ENCODE results near the gene ACER3.

DNA sequence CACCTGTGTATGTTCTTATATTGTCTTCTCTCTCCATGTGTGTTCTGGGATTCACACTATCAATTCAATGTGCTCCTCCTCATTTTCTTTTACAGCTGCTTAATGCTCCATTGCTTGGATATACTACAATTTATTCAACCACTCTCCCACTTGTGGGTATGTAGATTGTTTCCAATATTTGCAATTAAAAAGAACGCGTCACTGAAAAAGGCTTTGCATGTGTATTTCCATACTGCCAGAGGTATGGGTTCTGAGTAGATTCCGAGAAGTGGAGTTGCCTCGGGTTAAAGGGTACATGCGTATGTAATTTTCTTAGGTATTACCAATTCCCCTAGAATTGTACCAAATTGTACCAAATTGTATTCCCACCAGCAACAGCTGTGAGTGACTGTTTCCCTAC is 199.1 kb downstream of the ACER3 start:
- TF ChIP-seq, protein P1, sequence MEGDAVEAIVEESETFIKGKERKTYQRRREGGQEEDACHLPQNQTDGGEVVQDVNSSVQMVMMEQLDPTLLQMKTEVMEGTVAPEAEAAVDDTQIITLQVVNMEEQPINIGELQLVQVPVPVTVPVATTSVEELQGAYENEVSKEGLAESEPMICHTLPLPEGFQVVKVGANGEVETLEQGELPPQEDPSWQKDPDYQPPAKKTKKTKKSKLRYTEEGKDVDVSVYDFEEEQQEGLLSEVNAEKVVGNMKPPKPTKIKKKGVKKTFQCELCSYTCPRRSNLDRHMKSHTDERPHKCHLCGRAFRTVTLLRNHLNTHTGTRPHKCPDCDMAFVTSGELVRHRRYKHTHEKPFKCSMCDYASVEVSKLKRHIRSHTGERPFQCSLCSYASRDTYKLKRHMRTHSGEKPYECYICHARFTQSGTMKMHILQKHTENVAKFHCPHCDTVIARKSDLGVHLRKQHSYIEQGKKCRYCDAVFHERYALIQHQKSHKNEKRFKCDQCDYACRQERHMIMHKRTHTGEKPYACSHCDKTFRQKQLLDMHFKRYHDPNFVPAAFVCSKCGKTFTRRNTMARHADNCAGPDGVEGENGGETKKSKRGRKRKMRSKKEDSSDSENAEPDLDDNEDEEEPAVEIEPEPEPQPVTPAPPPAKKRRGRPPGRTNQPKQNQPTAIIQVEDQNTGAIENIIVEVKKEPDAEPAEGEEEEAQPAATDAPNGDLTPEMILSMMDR (conservative IDR thresholded peaks at IDR 0.05; ENCODE audit: low read depth, low read length): no peak
- TF ChIP-seq, protein P2, sequence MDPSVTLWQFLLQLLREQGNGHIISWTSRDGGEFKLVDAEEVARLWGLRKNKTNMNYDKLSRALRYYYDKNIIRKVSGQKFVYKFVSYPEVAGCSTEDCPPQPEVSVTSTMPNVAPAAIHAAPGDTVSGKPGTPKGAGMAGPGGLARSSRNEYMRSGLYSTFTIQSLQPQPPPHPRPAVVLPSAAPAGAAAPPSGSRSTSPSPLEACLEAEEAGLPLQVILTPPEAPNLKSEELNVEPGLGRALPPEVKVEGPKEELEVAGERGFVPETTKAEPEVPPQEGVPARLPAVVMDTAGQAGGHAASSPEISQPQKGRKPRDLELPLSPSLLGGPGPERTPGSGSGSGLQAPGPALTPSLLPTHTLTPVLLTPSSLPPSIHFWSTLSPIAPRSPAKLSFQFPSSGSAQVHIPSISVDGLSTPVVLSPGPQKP (IDR thresholded peaks at IDR 0.05; ENCODE audit: borderline replicate concordance, low read depth, low read length): no peak
- TF ChIP-seq SMC3 (IDR thresholded peaks at IDR 0.05; ENCODE audit: low read depth, low read length): no peak
- no peak for TF ChIP-seq POLR2A (IDR thresholded peaks at IDR 0.05; ENCODE audit: low read depth, low read length)
- TF ChIP-seq BHLHE40 (IDR thresholded peaks at IDR 0.05; ENCODE audit: low read depth, low read length): no peak
- TF ChIP-seq MXI1 (IDR thresholded peaks at IDR 0.05; ENCODE audit: borderline replicate concordance, low read depth, low read length): no peak
- no peak for TF ChIP-seq NFE2L2 (IDR thresholded peaks at IDR 0.05; ENCODE audit: low read depth, low read length)
- TF ChIP-seq RCOR1 (IDR thresholded peaks at IDR 0.05; ENCODE audit: insufficient replicate concordance, low read length): no peak
- no peak for TF ChIP-seq RFX5 (IDR thresholded peaks at IDR 0.05; ENCODE audit: low read depth, low read length)
- TF ChIP-seq, protein P3, sequence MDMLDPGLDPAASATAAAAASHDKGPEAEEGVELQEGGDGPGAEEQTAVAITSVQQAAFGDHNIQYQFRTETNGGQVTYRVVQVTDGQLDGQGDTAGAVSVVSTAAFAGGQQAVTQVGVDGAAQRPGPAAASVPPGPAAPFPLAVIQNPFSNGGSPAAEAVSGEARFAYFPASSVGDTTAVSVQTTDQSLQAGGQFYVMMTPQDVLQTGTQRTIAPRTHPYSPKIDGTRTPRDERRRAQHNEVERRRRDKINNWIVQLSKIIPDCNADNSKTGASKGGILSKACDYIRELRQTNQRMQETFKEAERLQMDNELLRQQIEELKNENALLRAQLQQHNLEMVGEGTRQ (IDR thresholded peaks at IDR 0.05; ENCODE audit: low read depth, low read length): no peak
- TF ChIP-seq MAFK (IDR thresholded peaks at IDR 0.05; ENCODE audit: low read depth, low read length): no peak
- TF ChIP-seq CHD1 (IDR thresholded peaks at IDR 0.05; ENCODE audit: low read depth, low read length): no peak
- no peak for TF ChIP-seq CEBPB (IDR thresholded peaks at IDR 0.05; ENCODE audit: low read depth, low read length)
- no peak for TF ChIP-seq RAD21 (IDR thresholded peaks at IDR 0.05; ENCODE audit: low read length)
